Fibroblast of pulmonary artery (primary cell): Measurements from ENCODE around the gene MLN.

Source experiments
- DNase-seq: peaks from one replicate; pipeline ENCODE4 v3.0.0-alpha.2; 2010; ENCODE audit warnings: low read depth
- H3K4me3 ChIP-seq: replicated peaks from 2 replicates; pipeline ENCODE4 v1.5.1; 2011; ENCODE audit warnings: low read depth, mild to moderate bottlenecking, control low read depth, low read length, moderate library complexity
- TF ChIP-seq, protein P1 (sequence below): IDR thresholded peaks from 2 replicates; pipeline ENCODE4 v1.5.1; 2011; ENCODE audit warnings: mild to moderate bottlenecking, control low read depth, low read length, inconsistent platforms; ENCODE audit errors: missing control alignments

MLN gene

DNA sequence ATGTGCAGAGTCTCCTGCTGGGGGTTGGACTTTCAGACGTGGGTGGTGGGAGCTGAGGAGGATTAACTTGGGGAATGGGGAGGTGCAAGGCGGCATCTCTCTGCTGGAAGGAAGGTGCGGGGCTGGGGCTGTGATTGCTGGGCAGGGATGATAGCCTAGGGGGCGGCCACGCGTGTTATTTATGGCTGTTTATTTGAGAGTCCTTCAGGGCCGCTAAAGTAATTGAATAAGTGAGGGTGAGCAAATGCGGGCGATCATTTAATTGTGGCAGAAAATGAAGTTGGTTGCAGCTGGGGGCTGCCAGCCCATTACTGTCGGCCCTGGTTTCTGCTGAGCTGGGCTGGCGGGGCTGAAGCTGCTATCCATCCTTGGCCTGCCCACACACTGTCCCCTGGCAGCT lies 49.6 kb downstream of the MLN start:
- H3K4me3 ChIP-seq = no peak overlapping the region
- TF ChIP-seq, protein P1, sequence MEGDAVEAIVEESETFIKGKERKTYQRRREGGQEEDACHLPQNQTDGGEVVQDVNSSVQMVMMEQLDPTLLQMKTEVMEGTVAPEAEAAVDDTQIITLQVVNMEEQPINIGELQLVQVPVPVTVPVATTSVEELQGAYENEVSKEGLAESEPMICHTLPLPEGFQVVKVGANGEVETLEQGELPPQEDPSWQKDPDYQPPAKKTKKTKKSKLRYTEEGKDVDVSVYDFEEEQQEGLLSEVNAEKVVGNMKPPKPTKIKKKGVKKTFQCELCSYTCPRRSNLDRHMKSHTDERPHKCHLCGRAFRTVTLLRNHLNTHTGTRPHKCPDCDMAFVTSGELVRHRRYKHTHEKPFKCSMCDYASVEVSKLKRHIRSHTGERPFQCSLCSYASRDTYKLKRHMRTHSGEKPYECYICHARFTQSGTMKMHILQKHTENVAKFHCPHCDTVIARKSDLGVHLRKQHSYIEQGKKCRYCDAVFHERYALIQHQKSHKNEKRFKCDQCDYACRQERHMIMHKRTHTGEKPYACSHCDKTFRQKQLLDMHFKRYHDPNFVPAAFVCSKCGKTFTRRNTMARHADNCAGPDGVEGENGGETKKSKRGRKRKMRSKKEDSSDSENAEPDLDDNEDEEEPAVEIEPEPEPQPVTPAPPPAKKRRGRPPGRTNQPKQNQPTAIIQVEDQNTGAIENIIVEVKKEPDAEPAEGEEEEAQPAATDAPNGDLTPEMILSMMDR = no peak
- no peak for DNase-seq

DNA sequence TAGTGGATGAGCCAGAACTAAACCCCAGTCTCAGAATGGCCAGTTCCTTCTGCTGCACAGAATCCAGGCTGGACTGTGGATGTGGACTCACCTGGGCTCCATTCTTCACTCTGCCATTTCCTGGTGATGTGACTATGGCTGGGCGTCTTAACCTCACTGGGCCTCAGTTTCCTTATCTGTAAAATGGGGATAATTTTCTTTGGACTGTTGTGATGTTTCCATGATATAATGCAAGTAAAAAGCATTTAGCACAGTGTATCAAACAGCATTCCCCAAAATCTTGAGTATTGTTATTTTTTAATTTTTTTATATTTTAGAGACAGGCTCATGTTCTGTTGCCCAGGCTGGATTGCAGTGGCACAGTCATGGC lies 51.2 kb downstream of the MLN start:
- no peak overlapping the region for H3K4me3 ChIP-seq
- TF ChIP-seq, protein P1 = no peak
- no peak for DNase-seq

DNA sequence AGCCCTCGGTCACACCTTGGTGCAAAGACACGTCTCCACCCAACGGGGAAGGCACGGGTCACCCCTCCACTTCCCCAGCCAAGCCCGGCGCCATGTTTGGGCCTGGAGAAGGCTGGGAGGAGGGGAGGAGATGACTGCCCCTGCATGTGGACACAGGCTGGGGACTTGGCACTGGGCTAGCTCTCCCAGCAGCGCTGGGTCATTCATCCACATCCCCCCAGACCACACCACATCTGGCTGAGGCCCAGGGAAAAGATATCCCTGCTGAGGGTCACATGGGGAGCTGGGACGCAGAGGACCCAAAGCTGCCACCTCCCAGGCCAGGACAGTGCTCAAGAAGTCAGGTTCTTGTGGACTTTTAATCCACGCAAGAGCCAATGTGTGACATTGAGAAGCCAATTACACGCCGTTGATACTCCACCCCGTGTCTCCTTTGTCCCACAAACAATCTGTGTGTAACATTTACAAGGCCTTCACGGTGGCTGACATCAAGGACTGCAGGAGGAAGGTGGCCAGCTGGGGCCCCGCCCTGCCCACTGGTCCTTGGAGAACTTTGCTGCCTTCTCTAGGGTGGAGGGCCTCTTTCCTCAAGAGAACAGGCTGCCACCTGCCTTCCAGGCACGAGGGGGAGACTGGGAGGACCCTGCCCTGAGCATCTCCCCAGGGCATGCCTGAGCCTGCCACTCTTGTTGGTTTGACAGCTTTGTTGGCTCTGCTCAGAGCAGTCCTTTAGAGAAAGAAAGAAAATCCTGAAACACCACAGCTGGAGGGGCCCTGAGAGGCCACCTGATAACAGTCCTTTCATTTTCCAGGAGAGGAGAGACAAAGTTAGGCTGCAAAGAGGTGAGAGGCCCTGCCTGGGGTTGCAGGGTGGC lies 51.8 kb downstream of the MLN start:
- H3K4me3 ChIP-seq = no peak overlapping the region
- no peak for DNase-seq
- TF ChIP-seq, protein P1 = no peak

DNA sequence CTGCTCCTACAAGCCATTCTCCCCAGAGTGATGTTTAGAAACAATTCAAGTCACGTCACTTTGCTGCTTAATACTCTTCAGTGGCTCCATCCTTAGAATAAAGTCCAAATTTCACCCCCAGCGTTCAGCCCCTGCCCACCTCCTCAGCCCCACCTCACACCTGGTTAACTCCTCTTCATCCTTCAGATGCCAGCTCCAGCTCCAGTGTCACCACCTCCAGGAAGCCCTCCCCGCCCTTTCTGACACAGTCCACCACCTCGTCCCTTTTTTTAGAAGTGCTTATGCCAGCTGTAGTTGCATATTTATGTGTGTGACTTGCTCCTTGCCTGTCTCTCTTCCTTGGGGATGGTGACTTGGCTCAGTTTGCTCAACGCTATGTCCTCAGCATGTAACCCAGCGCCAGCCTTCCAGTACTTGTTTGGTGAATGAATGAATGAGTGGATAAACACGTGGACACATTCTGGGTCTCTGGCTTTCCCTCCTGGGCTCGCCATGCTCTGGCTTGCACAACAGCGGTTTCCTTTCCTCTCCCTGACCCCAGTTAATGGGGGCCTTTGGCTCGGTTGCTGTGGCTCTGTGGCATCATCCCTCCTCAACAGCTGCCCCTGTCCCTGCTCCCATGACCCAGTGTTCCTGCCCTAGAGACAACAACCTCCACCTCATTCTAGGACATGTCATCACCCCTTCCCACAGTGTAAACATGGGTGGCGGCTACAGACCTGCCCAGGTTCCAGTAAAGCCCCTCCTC lies 53.4 kb downstream of the MLN start:
- DNase-seq = no peak
- TF ChIP-seq, protein P1 = no peak
- no peak overlapping the region for H3K4me3 ChIP-seq

DNA sequence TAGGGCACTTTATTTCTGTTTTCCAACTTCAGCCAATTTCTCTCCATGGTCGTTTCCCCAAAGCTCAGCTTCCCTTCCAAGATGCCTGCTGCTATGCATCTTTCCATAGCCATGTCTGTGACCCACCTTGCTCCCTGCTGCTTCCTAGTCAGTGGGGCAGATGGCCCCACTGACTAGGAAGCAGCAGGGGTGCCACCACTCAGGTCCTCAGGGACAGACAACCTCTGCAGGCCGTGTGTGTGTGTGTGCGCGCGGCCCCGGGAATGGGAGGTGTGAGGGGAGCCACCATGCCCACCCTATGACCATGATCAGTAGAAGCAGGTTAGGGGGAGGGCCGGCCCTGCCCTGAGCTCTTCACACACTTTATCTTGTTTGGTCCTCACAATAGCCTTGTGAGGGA lies 54.4 kb downstream of the MLN start:
- no peak overlapping the region for H3K4me3 ChIP-seq
- TF ChIP-seq, protein P1 = no peak
- no peak for DNase-seq

DNA sequence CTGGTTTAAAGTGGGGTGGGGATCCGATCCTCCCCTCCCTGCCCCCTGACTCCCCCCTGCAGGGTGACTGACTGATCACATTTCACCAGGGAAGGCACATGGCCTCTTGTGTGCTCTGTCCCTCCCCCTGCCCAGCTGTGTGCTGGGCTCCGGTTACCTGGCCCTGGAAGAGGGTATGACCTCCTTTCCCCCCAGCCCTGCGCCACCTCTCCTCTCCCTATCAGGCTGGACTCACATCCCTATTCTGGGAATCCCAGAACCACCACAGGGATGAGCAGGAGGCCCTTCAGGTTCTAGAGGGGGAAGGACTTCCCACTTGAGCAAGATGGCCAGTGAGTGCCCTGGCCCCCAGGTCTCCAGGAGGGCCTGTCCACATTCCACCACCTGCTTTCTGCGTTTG lies 55.0 kb downstream of the MLN start:
- TF ChIP-seq, protein P1 = no peak
- no peak for DNase-seq
- H3K4me3 ChIP-seq = no peak overlapping the region
